Raji (cell line): ENCODE data around the gene ZNF423.

Source experiments
- POLR2A ChIP-seq: IDR thresholded peaks from 2 replicates; pipeline ENCODE4 v1.6.1; 2011; ENCODE audit warnings: low read depth, low read length, control low read depth; ENCODE audit not compliant: insufficient read depth

Gene ZNF423

GRCh38 chr16:49546735-49547134, 309.2 kb downstream of the ZNF423 start:
- no peak for TF ChIP-seq POLR2A

- no peak for TF ChIP-seq POLR2A
These were observed 310.0 kb downstream of the ZNF423 start for GRCh38 chr16:49545741-49546448.

- TF ChIP-seq POLR2A: no peak
These were observed 310.7 kb downstream of the ZNF423 start for GRCh38 chr16:49545243-49545642.

- TF ChIP-seq POLR2A: no peak
These were observed 311.1 kb downstream of the ZNF423 start for GRCh38 chr16:49544828-49545227.

- TF ChIP-seq POLR2A: no peak
These were observed 312.3 kb downstream of the ZNF423 start for GRCh38 chr16:49543631-49543946.

GRCh38 chr16:49542946-49543630, 312.8 kb downstream of the ZNF423 start:
- no peak for TF ChIP-seq POLR2A

- no peak for TF ChIP-seq POLR2A
These were observed 313.5 kb downstream of the ZNF423 start for GRCh38 chr16:49542391-49542891.

- TF ChIP-seq POLR2A: no peak
These were observed 315.1 kb downstream of the ZNF423 start for GRCh38 chr16:49540836-49541235.

GRCh38 chr16:49539758-49540157, 316.2 kb downstream of the ZNF423 start:
- TF ChIP-seq POLR2A: no peak

- no peak for TF ChIP-seq POLR2A
These were observed 317.9 kb downstream of the ZNF423 start for GRCh38 chr16:49537924-49538459.

GRCh38 chr16:49534901-49535610, 320.9 kb downstream of the ZNF423 start:
- no peak for TF ChIP-seq POLR2A

GRCh38 chr16:49533422-49533821, 322.5 kb downstream of the ZNF423 start:
- TF ChIP-seq POLR2A: no peak

GRCh38 chr16:49532873-49533272, 323.0 kb downstream of the ZNF423 start:
- TF ChIP-seq POLR2A: no peak

GRCh38 chr16:49531931-49532840, 323.7 kb downstream of the ZNF423 start:
- TF ChIP-seq POLR2A: no peak

GRCh38 chr16:49531425-49531824, 324.5 kb downstream of the ZNF423 start:
- no peak for TF ChIP-seq POLR2A

GRCh38 chr16:49530427-49530970, 325.4 kb downstream of the ZNF423 start:
- no peak for TF ChIP-seq POLR2A
